Keratinocyte (primary cell): ENCODE data around the gene TBX21. TPM values are rescaled to one million over a fixed set of nuclear protein-coding genes. Genes with fewer than 3 reads are reported as not detected.
A peak's percentile ranks its signal among the peaks of the same experiment; 100 is the strongest.

Source experiments
- DNase-seq: peaks from one replicate; pipeline ENCODE4 v3.0.0-alpha.2; 2011; ENCODE audit warnings: low read depth, missing footprints, low spot score
- FAIRE-seq: peaks from 2 replicates; lab custom pipeline; 2011; peaks lifted over from hg19 to GRCh38; lab: Jason Lieb, UNC
- H2AFZ ChIP-seq: 2 replicates; pipeline ENCODE4 v1.6.0; 2012; ENCODE audit warnings: low read length, control low read depth, inconsistent platforms; ENCODE audit not compliant: control insufficient read depth
- H3K27ac ChIP-seq: 2 replicates; pipeline ENCODE4 v1.5.1; 2011; ENCODE audit warnings: low read length; ENCODE audit not compliant: control insufficient read depth, insufficient read depth
- H3K27me3 ChIP-seq: 3 replicates; pipeline ENCODE4 v1.6.0; 2011; ENCODE audit warnings: low read length; ENCODE audit not compliant: control insufficient read depth, insufficient read depth; ENCODE audit errors: extremely low read depth
- H3K36me3 ChIP-seq, 2 experiments: 2 replicates in 1 of 2; 3 replicates in 1 of 2; pipeline ENCODE4 v1.5.1; 2011; ENCODE audit warnings: low read length in 2 of 2, mild to moderate bottlenecking in 1 of 2; ENCODE audit not compliant: control insufficient read depth in 2 of 2, insufficient read depth in 2 of 2; ENCODE audit errors: extremely low read depth in 1 of 2
- H3K4me1 ChIP-seq: 3 replicates; pipeline ENCODE4 v1.5.1; 2011; ENCODE audit warnings: low read length; ENCODE audit not compliant: control insufficient read depth, insufficient read depth; ENCODE audit errors: extremely low read depth
- H3K4me2 ChIP-seq: 3 replicates; pipeline ENCODE4 v1.6.0; 2011; ENCODE audit warnings: low read depth, low read length; ENCODE audit not compliant: control insufficient read depth, insufficient read depth; ENCODE audit errors: extremely low read depth
- H3K4me3 ChIP-seq, 3 experiments: fragments of 200-600 bp in 1 of 3; sonication (generic) in 1 of 3; 2 replicates in 2 of 3; 3 replicates in 1 of 3; pipeline ENCODE4 v1.5.1; 2011 to 2016; ENCODE audit warnings: low read length in 3 of 3, mild to moderate bottlenecking in 3 of 3, control low read depth in 2 of 3, inconsistent platforms in 1 of 3, low read depth in 1 of 3, mixed read lengths in 1 of 3, mixed run types in 1 of 3, moderate library complexity in 1 of 3; ENCODE audit not compliant: control insufficient read depth in 2 of 3, insufficient read depth in 2 of 3; ENCODE audit errors: extremely low read depth in 1 of 3
- H3K79me2 ChIP-seq: 2 replicates; pipeline ENCODE4 v1.6.0; 2012; ENCODE audit warnings: low read length; ENCODE audit not compliant: control insufficient read depth, insufficient read depth
- H3K9ac ChIP-seq: 3 replicates; pipeline ENCODE4 v1.6.0; 2011; ENCODE audit warnings: low read length; ENCODE audit not compliant: control insufficient read depth, insufficient read depth; ENCODE audit errors: extremely low read depth
- H3K9me1 ChIP-seq: 3 replicates; pipeline ENCODE4 v1.6.0; 2011; ENCODE audit warnings: low read length; ENCODE audit not compliant: control insufficient read depth, insufficient read depth; ENCODE audit errors: extremely low read depth
- H3K9me3 ChIP-seq: 2 replicates; pipeline ENCODE4 v1.5.1; 2012; ENCODE audit warnings: low read depth, low read length; ENCODE audit not compliant: control insufficient read depth
- H4K20me1 ChIP-seq: 3 replicates; pipeline ENCODE4 v1.6.0; 2011; ENCODE audit warnings: low read length; ENCODE audit not compliant: control insufficient read depth, insufficient read depth; ENCODE audit errors: extremely low read depth
- EZH2 ChIP-seq: IDR thresholded peaks from one replicate; pipeline ENCODE4 v1.6.1; 2012; ENCODE audit warnings: inconsistent platforms, mild to moderate bottlenecking, low read length, moderate library complexity
- dilution Hi-C: fragments of 300-500 bp; cut with MboI; formaldehyde crosslinking; loops from one replicate; pipeline ENCODE4 v1.7.0; 2020; ENCODE audit warnings: low sequenced_read_pairs; ENCODE audit not compliant: extremely low pct_ligation_motif_present
- polyA plus RNA-seq, 5 experiments: library from polyadenylated mRNA; depleted of rRNA in 3 of 5; stranded (reverse) in 3 of 5; stranded (forward) in 1 of 5; unstranded in 1 of 5; fragments of >200 nt; gene quantifications; 1 replicate in 1 of 5; 2 replicates in 3 of 5; 3 replicates in 1 of 5; pipeline versions ENCODE4 v1.2.1 to v1.2.3, GENCODE V29; 2011 to 2012; ENCODE audit warnings: missing spikeins in 2 of 5, low read depth in 1 of 5, low replicate concordance in 1 of 5
- TF ChIP-seq, protein P1 (sequence below), 3 experiments: IDR thresholded peaks in 1 of 3; conservative IDR thresholded peaks in 1 of 3; optimal IDR thresholded peaks in 1 of 3; 2 replicates in 2 of 3; 3 replicates in 1 of 3; pipeline versions ENCODE3 to v1.5.1; 2011; ENCODE audit warnings: low read length in 3 of 3, mild to moderate bottlenecking in 3 of 3, moderate library complexity in 2 of 3, control low read depth in 1 of 3, inconsistent platforms in 1 of 3; ENCODE audit not compliant: insufficient read depth in 2 of 3; ENCODE audit errors: extremely low read depth in 1 of 3

TBX21 gene
- polyA plus RNA-seq, 1 donor (not counting 4 experiments of a cell fraction or from before 2014, with no cell fraction given): not detected

DNA sequence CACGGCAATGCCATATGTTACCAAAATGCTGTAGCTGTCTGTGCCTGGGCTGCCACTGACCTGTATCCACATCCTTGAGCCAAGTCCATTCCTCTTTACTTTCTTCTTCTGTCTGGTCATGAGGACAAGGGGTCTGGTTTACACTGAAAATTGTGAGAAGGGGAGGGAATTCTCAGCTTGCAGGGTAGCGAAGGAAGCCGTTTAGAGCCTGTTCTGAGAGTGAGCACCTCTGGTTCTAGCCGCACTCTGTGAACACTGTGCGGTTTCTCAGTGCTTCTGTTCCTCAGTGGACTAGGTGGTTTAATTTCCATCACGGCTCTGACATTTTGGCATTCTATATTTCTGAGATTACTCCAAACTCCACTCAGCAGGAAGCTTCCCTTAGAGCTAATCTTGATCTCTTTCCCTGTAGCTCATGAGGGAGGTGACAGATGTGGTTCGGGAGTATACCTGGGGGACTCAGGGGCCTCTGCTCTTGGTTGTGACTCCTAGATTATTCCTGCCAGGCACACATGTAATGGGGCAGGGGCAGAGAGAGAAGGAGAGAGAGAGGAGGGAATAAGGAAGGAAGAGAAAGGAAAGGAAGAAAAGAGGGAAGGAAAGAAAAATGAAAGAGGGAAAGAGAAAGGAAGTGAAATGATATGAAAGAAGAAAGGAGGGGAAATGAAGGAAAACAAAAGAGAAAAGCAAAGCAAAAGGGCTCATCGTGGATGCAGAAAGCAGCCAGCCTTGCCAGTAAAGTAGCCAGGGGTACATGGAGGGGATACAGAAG is 14.2 kb upstream of the TBX21 start:
- no peak overlapping the region for H3K27ac ChIP-seq
- H3K4me2 ChIP-seq: peak overlapping the region; percentile 3
- H3K4me1 ChIP-seq: peaks cover 7% of the 10 kb centered on the region
- dilution Hi-C loops: no loop called here
- peaks cover 6% of the 10 kb centered on the region for H4K20me1 ChIP-seq
- H3K9ac ChIP-seq: no peak overlapping the region
- H3K9me1 ChIP-seq: no peaks in the 10 kb centered on the region
- no peaks in the 10 kb centered on the region for H3K36me3 ChIP-seq
- H3K79me2 ChIP-seq: no peaks in the 10 kb centered on the region
- H2AFZ ChIP-seq: no peak overlapping the region
- TF ChIP-seq, protein P1, sequence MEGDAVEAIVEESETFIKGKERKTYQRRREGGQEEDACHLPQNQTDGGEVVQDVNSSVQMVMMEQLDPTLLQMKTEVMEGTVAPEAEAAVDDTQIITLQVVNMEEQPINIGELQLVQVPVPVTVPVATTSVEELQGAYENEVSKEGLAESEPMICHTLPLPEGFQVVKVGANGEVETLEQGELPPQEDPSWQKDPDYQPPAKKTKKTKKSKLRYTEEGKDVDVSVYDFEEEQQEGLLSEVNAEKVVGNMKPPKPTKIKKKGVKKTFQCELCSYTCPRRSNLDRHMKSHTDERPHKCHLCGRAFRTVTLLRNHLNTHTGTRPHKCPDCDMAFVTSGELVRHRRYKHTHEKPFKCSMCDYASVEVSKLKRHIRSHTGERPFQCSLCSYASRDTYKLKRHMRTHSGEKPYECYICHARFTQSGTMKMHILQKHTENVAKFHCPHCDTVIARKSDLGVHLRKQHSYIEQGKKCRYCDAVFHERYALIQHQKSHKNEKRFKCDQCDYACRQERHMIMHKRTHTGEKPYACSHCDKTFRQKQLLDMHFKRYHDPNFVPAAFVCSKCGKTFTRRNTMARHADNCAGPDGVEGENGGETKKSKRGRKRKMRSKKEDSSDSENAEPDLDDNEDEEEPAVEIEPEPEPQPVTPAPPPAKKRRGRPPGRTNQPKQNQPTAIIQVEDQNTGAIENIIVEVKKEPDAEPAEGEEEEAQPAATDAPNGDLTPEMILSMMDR (optimal IDR thresholded peaks at IDR 0.05 in 1 of 3, IDR thresholded peaks at IDR 0.05 in 1 of 3, conservative IDR thresholded peaks at IDR 0.05 in 1 of 3; ENCODE audit: extremely low read depth in 1 of 3, insufficient read depth in 2 of 3, low read length in 3 of 3): no peak
- no peak for FAIRE-seq
- no peaks in the 10 kb centered on the region for H3K9me3 ChIP-seq
- DNase-seq: no peak
- H3K4me3 ChIP-seq: no peak overlapping the region
- H3K27me3 ChIP-seq: peaks cover 80% of the 10 kb centered on the region

DNA sequence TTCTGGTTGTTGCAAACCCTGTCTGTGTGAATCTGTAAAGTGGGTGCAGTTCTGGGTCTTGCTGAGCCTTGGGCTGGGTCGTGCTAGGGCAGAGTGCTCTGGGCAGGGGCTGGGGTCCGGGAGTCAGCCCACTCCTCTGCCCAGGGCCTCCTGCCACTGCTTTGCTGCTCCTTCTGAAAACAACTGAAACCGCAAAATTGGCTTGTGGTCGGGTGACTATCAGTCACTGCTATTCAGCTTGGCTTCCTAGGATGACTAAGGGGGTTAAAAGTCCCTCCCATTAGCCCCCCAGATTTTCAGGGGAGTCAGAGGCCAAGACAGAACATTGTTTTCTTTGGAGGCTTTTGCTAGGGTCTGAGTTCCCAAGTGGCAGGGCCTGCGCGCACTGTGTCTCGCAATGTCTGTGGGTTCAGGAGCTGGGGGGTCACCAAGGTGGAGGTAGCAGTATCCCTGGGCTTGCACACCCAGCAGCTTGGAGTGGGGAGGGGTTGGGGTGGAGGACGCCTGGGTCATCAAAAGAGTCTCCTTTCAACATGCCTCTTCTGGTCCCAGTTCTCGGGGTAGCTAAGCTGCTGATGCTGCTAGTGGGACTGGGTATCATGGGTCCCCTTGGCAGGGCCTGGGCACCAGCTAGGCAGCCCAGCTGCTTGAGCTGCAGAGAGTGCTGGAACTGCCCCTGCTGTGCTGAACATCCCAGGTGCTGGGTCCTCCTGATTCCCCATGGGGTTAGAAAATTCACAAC is 13.5 kb upstream of the TBX21 start:
- peaks cover 6% of the 10 kb centered on the region for H4K20me1 ChIP-seq
- no peaks in the 10 kb centered on the region for H3K9me3 ChIP-seq
- no peak for FAIRE-seq
- dilution Hi-C loops: no loop called here
- DNase-seq: no peak
- no peak overlapping the region for H2AFZ ChIP-seq
- no peaks in the 10 kb centered on the region for H3K9me1 ChIP-seq
- H3K79me2 ChIP-seq: no peaks in the 10 kb centered on the region
- H3K4me1 ChIP-seq: peaks cover 7% of the 10 kb centered on the region
- H3K36me3 ChIP-seq: no peaks in the 10 kb centered on the region
- H3K9ac ChIP-seq: no peak overlapping the region
- no peak overlapping the region for H3K27ac ChIP-seq
- peaks cover 77% of the 10 kb centered on the region for H3K27me3 ChIP-seq
- H3K4me3 ChIP-seq: no peak overlapping the region
- TF ChIP-seq EZH2: no peak
- TF ChIP-seq, protein P1 (optimal IDR thresholded peaks at IDR 0.05 in 1 of 3, IDR thresholded peaks at IDR 0.05 in 1 of 3, conservative IDR thresholded peaks at IDR 0.05 in 1 of 3; ENCODE audit: extremely low read depth in 1 of 3, insufficient read depth in 2 of 3, low read length in 3 of 3): no peak
- H3K4me2 ChIP-seq: peak overlapping the region; percentile 3
